GDM1 (cell line): ENCODE data around the gene NIM1K.
"Not testable (repeated sequence)": the region's sequence is repeated elsewhere in the genome, so short reads cannot be mapped to it uniquely, and the experiment has no call there.

ENCODE experiments used
- DNase-seq: peaks from one replicate; lab custom pipeline; 2025; lab: John Stamatoyannopoulos, UW

Gene NIM1K

DNA sequence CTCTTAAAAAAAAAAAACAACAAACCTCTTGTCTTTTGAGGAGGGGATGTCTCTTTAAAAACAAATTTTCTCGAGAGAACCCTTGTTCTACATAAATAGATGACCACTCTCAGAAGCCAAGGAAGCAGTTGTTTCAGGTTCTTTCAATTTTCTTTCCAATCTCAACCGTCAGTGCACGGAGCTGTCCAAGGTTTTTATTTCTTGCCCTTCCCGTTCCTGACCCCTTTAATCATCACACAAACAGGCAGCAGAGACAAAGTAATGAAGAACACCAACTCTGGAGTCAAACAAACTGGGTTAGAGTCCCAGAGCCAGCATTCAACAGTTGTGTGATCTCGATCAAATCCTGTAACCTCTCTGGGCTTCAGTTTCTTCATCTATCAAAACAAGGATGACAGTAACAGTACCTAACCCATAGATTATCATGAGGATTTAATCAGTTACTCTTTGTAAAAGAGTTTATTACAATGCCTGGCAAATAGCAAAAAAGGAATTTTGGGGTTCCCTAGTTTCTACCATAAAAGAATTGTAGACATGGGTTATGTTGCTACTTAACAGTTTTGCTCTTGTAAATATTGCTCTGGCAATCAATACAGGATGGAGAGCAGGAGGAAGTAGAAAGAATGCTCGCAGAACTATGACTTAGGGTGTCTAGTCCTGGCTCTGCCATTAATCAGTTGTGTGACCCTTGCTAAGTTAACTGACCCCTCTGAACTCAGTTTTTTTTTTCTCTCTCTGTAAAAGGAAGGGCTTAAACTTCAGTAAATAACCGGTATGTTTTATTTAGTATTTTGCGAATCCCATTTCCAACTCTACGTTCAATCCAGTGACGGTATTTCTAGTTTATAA lies 1.0 kb upstream of the NIM1K start:
- no peak for DNase-seq

- no peak for DNase-seq
These were observed 644 bp downstream of the NIM1K start for GRCh38 chr5:43192558-43193180.

DNA sequence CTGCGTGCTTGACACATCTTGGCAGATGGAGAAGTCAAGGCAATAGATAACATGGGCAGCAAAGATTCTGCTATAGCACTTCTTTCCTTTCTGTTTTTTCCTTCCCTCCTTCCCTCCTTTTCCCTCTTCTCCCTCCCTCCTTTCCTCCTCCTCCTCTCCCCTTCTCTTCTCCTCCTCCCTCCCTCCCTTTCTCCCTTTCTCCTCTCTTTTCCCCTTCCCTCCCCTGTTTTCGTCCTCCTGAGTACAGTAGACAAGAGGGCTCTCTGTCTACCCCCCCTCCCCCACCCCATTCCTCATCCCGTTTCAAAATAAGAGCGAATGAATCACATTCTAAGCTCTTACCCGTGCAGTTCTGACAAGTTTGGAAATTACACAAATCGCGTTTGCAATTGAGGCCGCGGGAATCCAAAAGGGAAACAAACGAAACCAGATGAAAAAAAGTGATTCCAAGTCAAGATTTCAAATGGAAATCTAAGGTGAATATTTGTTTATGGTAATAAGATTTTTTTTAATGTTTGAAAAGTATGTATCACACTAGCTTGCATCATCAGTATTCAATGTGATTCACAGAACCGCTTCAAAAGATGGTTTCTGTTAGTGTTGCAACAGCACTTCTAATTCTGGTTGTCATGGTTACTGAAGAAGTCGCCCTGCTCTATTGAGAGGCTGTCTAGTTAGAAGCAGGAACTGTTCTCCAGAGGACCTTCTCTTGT lies 1.3 kb downstream of the NIM1K start:
- no peak for DNase-seq

GRCh38 chr5:43193894-43194265 lies 1.9 kb downstream of the NIM1K start:
- no peak for DNase-seq

GRCh38 chr5:43195670-43196265 lies 3.7 kb downstream of the NIM1K start:
- DNase-seq, result no peak

GRCh38 chr5:43197535-43197934 lies 5.5 kb downstream of the NIM1K start:
- no peak for DNase-seq

DNA sequence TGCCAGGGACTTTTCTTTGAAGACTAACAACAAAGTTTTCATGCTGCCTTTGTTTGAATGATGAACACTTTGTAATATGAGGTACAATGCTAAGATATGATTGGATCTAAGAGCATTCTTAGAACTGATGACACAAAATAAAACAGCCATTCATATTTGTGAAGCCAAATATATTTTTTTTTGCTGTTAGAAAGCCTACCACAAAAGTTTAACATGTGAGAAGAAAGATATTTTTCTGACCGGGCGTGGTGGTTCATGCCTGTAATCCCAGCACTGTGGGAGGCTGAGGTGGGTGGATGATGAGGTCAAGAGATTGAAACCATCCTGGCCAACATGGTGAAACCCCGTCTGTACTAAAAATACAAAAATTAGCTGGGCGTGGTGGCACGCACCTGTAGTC lies 9.4 kb downstream of the NIM1K start:
- DNase-seq, result not testable (repeated sequence)

GRCh38 chr5:43202380-43202779 lies 10.4 kb downstream of the NIM1K start:
- DNase-seq, result no peak

- no peak for DNase-seq
These were observed 11.3 kb downstream of the NIM1K start for GRCh38 chr5:43203373-43203772.

- DNase-seq, result no peak
These were observed 12.9 kb downstream of the NIM1K start for GRCh38 chr5:43204958-43205357.

GRCh38 chr5:43207601-43208000 lies 15.6 kb downstream of the NIM1K start:
- no peak for DNase-seq

DNA sequence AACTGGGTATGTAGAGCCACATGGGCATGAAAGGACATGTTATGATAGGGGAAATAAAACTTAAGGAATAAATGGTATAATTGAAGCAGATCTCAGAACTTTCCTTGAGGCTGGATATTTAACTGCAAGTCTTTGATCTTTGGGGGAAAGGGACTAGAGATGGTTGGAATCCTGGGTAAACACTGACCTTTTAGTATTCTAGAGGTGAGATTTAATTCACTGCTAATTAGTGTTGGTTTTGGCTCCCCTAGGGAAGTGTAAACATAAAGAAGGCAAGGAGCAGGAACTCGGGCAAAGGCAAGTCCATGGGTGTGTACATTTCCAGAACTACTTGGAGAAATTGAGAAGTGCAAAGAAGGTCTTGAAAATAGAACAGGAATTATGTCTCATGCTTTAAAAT lies 16.6 kb downstream of the NIM1K start:
- DNase-seq, result no peak

DNA sequence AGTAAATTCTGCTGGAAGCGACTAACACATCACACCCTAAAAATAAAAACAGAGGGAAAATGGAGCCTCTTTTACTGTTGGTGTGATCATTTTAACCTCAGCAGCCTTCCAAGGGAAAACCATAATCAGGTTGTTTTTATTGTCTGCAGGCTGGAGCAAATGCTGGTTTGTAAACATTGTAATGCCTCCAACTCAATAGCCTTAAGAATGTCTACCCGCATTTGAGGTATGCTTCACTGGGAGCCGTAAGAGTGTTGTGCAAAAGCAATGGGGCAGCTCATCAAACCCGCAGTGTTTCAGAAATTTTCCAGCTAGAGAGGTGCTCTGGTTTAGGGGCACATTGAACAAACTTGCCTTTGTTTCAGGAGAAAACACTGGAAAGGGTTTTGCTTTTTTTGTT lies 17.0 kb downstream of the NIM1K start:
- no peak for DNase-seq

DNA sequence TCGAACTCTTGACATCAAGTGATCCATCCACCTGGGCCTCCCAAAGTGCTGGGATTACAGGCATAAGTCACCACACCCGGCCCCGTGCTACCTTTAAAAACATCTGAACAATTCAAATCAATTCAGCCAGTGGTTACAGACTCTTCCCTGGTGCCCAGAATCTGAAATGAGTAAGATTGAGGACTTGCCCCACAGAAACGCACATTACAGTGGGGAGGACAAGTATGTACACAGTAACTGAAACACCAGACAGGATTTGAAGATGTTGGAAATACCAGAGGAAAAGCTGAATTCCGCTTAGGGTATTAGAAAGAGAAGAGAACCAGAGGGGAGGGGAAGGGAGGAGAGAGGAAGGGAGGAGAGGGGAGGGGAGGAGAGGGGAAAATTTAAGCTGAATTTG lies 17.8 kb downstream of the NIM1K start:
- DNase-seq, result no peak

- no peak for DNase-seq
These were observed 18.5 kb downstream of the NIM1K start for GRCh38 chr5:43210570-43210969.

DNA sequence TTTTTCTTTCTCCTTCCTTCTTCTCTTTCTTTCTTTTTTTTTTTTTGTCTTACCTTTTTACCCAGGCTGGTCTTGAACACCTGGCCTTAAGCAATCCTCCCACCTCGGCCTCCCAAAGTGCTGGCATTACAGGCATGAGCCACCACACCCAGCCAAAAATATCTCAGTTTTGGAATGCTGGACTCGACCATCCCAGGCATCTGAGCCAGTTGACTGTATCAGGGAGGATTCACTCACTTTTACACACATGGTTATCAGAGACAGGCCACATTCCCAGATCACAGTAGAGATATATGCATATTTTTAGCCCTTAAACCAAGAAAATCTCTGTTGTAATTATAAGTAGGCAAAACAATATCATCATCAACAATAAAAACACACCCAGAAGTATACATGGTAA lies 21.9 kb downstream of the NIM1K start:
- DNase-seq, result no peak

- DNase-seq, result no peak
These were observed 23.1 kb downstream of the NIM1K start for GRCh38 chr5:43215073-43215631.

DNA sequence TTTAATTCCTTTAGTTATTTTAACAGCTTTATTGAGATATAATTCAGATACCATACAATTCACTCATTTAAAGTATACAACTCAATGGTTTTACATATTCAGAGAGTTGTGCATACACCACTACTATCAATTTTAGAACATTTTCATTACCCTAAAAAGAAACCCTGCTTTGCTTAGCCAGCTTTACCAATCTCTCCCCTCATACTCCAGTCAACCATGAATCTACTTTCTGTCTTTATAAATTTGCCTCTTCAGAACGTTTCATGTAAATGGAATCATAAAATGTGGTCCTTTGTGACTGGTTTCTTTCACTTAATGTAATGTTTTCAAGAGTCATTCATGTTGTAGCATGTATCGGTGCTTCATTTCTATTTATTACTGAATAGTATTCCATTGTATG lies 24.9 kb downstream of the NIM1K start:
- DNase-seq, result no peak

GRCh38 chr5:43219120-43219519 lies 27.1 kb downstream of the NIM1K start:
- no peak for DNase-seq

GRCh38 chr5:43221502-43221901 lies 29.5 kb downstream of the NIM1K start:
- DNase-seq, result no peak

DNA sequence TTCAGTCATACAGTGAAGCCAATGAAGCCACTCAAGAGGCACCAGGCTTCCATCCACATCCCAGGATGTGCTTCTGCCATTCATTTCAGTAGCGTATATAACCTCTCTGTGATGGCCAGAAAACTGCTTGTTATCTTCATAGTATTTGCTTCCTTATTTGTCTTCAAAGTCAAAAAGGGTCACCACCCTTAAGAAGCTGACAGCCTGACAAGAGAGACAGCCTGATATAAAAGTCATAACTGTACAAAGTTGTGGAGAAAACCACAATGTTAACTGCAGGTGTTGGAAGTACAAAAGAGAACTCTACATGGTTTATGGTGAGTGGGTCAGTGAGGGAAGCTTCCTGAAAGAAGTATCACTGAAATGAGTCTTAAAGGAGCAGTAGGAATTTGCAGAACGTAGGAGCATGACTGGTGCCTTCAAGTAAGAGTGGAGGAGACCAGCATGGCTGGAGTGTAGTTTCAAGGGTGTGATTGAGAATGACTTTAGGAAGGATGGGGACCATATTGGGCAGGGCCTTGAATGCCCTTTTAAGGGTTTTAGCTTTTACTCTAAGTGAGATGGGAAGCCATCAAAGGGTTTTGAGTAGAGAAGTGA lies 33.7 kb downstream of the NIM1K start:
- DNase-seq, result no peak

GRCh38 chr5:43227655-43228054 lies 35.6 kb downstream of the NIM1K start:
- DNase-seq, result no peak
